Neural cell (in vitro differentiated cells): ENCODE data around the gene CDC37. TPM values are rescaled to one million over a fixed set of nuclear protein-coding genes. Genes with fewer than 3 reads are reported as not detected.
A peak's percentile ranks its signal among the peaks of the same experiment; 100 is the strongest.

Experiments used
- H2AFZ ChIP-seq: fragments of 200-600, 300-800 bp; sonication (generic), shearing (Covaris generic); 2 replicates; pipeline ENCODE4 v1.6.0; 2014; ENCODE audit warnings: low read depth, mild to moderate bottlenecking, antibody characterized with exemption, low read length, moderate library complexity
- H3F3A ChIP-seq: fragments of 200-600 bp; shearing (Covaris generic); 2 replicates; pipeline ENCODE4 v1.6.1; 2016; ENCODE audit warnings: mild to moderate bottlenecking, moderate library complexity, mixed read lengths, antibody characterized with exemption, low read length; ENCODE audit not compliant: insufficient read depth, poor library complexity, severe bottlenecking
- H3K27ac ChIP-seq: fragments of 200-600, 300-800 bp; sonication (generic), shearing (Covaris generic); 2 replicates; pipeline ENCODE4 v1.5.1; 2014; ENCODE audit warnings: mild to moderate bottlenecking, low read length, moderate library complexity
- H3K27me3 ChIP-seq: fragments of 300-800, 200-600 bp; sonication (generic), shearing (Covaris generic); 2 replicates; pipeline ENCODE4 v1.6.0; 2014; ENCODE audit warnings: mild to moderate bottlenecking, low read depth, low read length, moderate library complexity; ENCODE audit not compliant: insufficient read depth
- H3K36me3 ChIP-seq: fragments of 300-800, 200-600 bp; sonication (generic), shearing (Covaris generic); 2 replicates; pipeline ENCODE4 v1.5.1; 2014; ENCODE audit warnings: mild to moderate bottlenecking, antibody characterized with exemption, low read length, moderate library complexity; ENCODE audit not compliant: insufficient read depth
- H3K4me2 ChIP-seq: fragments of 300-800, 200-600 bp; sonication (generic), shearing (Covaris generic); 2 replicates; pipeline ENCODE4 v1.6.0; 2014; ENCODE audit warnings: mild to moderate bottlenecking, low read length
- H3K4me3 ChIP-seq: fragments of 300-800, 200-600 bp; sonication (generic), shearing (Covaris generic); 2 replicates; pipeline ENCODE4 v1.5.1; 2014; ENCODE audit warnings: mild to moderate bottlenecking, low read length, moderate library complexity
- H3K79me2 ChIP-seq: fragments of 200-600 bp; shearing (Covaris generic); replicated peaks from 2 replicates; pipeline ENCODE4 v1.6.0; 2014; ENCODE audit warnings: mild to moderate bottlenecking, low read length, moderate library complexity; ENCODE audit not compliant: insufficient read depth
- H3K9ac ChIP-seq: fragments of 300-800, 200-600 bp; sonication (generic), shearing (Covaris generic); 2 replicates; pipeline ENCODE4 v1.6.1; 2016; ENCODE audit warnings: mild to moderate bottlenecking, low read length, mixed read lengths
- H3K9me2 ChIP-seq: fragments of 200-600 bp; shearing (Covaris generic); 2 replicates; pipeline ENCODE4 v1.6.1; 2016; ENCODE audit warnings: mild to moderate bottlenecking, low read length, mixed read lengths; ENCODE audit not compliant: insufficient read depth
- H3K9me3 ChIP-seq: fragments of 200-600, 300-800 bp; sonication (generic), shearing (Covaris generic); 2 replicates; pipeline ENCODE4 v1.6.1; 2016; ENCODE audit warnings: mild to moderate bottlenecking, mixed run types, low read length, moderate library complexity, mixed read lengths
- H4K20me1 ChIP-seq: fragments of 200-600 bp; shearing (Covaris generic); 2 replicates; pipeline ENCODE4 v1.6.1; 2016; ENCODE audit warnings: mild to moderate bottlenecking, mixed run types; ENCODE audit not compliant: insufficient read depth
- EP300 ChIP-seq: fragments of 450-650 bp; conservative IDR thresholded peaks from 2 replicates; pipeline ENCODE4 v1.6.1; 2014; ENCODE audit warnings: antibody characterized with exemption, mild to moderate bottlenecking, moderate library complexity; ENCODE audit not compliant: poor library complexity, severe bottlenecking
- EZH2 ChIP-seq: fragments of 200-600, 300-800 bp; shearing (Covaris generic), sonication (generic); IDR thresholded peaks from 2 replicates; pipeline ENCODE4 v1.6.1; 2014; ENCODE audit warnings: antibody characterized with exemption, low read length, borderline replicate concordance, mild to moderate bottlenecking; ENCODE audit not compliant: insufficient read depth, poor library complexity, severe bottlenecking
- POLR2AphosphoS5 ChIP-seq: IDR thresholded peaks from 2 replicates; pipeline ENCODE4 v1.6.1; 2012
- RAD21 ChIP-seq: fragments of 450-650 bp; conservative IDR thresholded peaks from 2 replicates; pipeline ENCODE4 v1.6.1; 2014; ENCODE audit warnings: antibody characterized with exemption, mild to moderate bottlenecking, moderate library complexity
- REST ChIP-seq: IDR thresholded peaks from 2 replicates; pipeline ENCODE4 v1.6.1; 2012; ENCODE audit warnings: borderline replicate concordance
- SMC3 ChIP-seq: fragments of 450-650 bp; conservative IDR thresholded peaks from 2 replicates; pipeline ENCODE4 v1.6.1; 2014; ENCODE audit warnings: antibody characterized with exemption, mild to moderate bottlenecking, moderate library complexity; ENCODE audit not compliant: poor library complexity
- TAF1 ChIP-seq: IDR thresholded peaks from 2 replicates; pipeline ENCODE4 v1.6.1; 2012; ENCODE audit warnings: low read depth
- polyA plus RNA-seq: library from polyadenylated mRNA; depleted of rRNA; stranded (reverse); fragments of >200 nt; gene quantifications from 2 replicates; pipeline ENCODE4 v1.2.3, GENCODE V29; 2014
- TF ChIP-seq, protein P1 (sequence below): fragments of 450-650 bp; IDR thresholded peaks from 2 replicates; pipeline ENCODE4 v1.5.1; 2014; ENCODE audit warnings: antibody characterized with exemption, mild to moderate bottlenecking, moderate library complexity; ENCODE audit not compliant: poor library complexity, severe bottlenecking

The CDC37 gene
- polyA plus RNA-seq, 1 donor from 2014 or later: 359 TPM

DNA sequence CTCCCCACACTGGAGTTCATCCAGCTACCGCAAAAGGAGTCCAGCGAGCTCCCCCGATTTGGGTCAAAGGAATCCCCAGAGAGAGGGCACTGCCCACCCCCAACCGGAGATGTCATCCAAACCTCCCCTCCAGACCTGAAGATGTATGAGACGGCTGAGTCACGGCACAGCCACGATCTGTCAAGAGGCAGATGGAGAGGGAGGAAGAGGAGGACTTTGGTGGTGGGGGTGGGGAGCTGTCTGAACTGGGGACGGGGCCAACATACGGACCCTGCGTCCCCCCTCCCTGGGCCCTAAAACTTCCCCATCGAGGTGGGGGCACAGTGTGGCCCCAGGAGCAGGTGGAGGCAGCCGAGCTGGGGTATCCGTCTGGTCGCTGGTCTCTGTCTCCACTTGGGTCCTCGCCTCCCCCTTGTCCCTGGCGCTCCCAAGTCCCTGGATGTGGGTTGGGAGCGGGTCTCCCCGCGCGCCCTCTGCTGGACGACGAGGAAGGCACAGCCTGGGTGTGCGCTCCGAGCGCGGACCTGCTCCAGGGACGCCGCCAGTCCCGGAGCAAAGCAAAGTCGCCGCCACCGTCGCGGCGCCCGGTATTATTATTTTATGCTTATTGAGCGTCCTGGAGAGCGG is 20.8 kb upstream of the CDC37 start:
- H3K4me3 ChIP-seq: peak overlapping the region; percentile 60

GRCh38 chr19:10422846-10423245 is 19.5 kb upstream of the CDC37 start:
- no peaks in the 10 kb centered on the region for H4K20me1 ChIP-seq
- H3F3A ChIP-seq: peaks cover 5% of the 10 kb centered on the region
- no peaks in the 10 kb centered on the region for H3K9me3 ChIP-seq
- H3K27me3 ChIP-seq: peaks cover 97% of the 10 kb centered on the region
- no peak overlapping the region for H3K9ac ChIP-seq
- no peak overlapping the region for H3K4me3 ChIP-seq
- H2AFZ ChIP-seq: no peak overlapping the region
- no peaks in the 10 kb centered on the region for H3K36me3 ChIP-seq
- H3K27ac ChIP-seq: no peak overlapping the region
- H3K9me2 ChIP-seq: no peaks in the 10 kb centered on the region
- no peaks in the 10 kb centered on the region for H3K79me2 ChIP-seq
- H3K4me2 ChIP-seq: no peak overlapping the region
- no peak for TF ChIP-seq EP300
- TF ChIP-seq RAD21: no peak
- no peak for TF ChIP-seq REST
- TF ChIP-seq TAF1: no peak
- no peak for TF ChIP-seq SMC3
- TF ChIP-seq, protein P1, sequence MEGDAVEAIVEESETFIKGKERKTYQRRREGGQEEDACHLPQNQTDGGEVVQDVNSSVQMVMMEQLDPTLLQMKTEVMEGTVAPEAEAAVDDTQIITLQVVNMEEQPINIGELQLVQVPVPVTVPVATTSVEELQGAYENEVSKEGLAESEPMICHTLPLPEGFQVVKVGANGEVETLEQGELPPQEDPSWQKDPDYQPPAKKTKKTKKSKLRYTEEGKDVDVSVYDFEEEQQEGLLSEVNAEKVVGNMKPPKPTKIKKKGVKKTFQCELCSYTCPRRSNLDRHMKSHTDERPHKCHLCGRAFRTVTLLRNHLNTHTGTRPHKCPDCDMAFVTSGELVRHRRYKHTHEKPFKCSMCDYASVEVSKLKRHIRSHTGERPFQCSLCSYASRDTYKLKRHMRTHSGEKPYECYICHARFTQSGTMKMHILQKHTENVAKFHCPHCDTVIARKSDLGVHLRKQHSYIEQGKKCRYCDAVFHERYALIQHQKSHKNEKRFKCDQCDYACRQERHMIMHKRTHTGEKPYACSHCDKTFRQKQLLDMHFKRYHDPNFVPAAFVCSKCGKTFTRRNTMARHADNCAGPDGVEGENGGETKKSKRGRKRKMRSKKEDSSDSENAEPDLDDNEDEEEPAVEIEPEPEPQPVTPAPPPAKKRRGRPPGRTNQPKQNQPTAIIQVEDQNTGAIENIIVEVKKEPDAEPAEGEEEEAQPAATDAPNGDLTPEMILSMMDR: no peak
- TF ChIP-seq EZH2: no peak
- TF ChIP-seq POLR2AphosphoS5: no peak

More for the DNA sequence above, 20.8 kb upstream of the CDC37 start:
- H3K4me2 ChIP-seq: no peak overlapping the region
- peaks cover 95% of the 10 kb centered on the region for H3K27me3 ChIP-seq
- H3K9me2 ChIP-seq: no peaks in the 10 kb centered on the region
- H3K9me3 ChIP-seq: no peaks in the 10 kb centered on the region
- no peak for TF ChIP-seq EZH2
- TF ChIP-seq, protein P1: peak; percentile 91
- peak; percentile 15 for TF ChIP-seq REST
- peak; percentile 62 for TF ChIP-seq RAD21
- TF ChIP-seq POLR2AphosphoS5: no peak
- TF ChIP-seq SMC3: peak; percentile 81
- peaks cover 5% of the 10 kb centered on the region for H3F3A ChIP-seq
- H3K36me3 ChIP-seq: no peaks in the 10 kb centered on the region
- H3K79me2 ChIP-seq: no peaks in the 10 kb centered on the region
- H3K9ac ChIP-seq: no peak overlapping the region
- H2AFZ ChIP-seq: no peak overlapping the region
- H4K20me1 ChIP-seq: no peaks in the 10 kb centered on the region
- H3K27ac ChIP-seq: no peak overlapping the region
